NCI-H2081 (cell line): ENCODE data around the gene CDHR4.
"Not testable (repeated sequence)": the region's sequence is repeated elsewhere in the genome, so short reads cannot be mapped to it uniquely, and the experiment has no call there.

ENCODE experiments used
- DNase-seq, 2 experiments: peaks; one replicate each; lab custom pipeline; 2025; lab: John Stamatoyannopoulos, UW

The CDHR4 gene

DNA sequence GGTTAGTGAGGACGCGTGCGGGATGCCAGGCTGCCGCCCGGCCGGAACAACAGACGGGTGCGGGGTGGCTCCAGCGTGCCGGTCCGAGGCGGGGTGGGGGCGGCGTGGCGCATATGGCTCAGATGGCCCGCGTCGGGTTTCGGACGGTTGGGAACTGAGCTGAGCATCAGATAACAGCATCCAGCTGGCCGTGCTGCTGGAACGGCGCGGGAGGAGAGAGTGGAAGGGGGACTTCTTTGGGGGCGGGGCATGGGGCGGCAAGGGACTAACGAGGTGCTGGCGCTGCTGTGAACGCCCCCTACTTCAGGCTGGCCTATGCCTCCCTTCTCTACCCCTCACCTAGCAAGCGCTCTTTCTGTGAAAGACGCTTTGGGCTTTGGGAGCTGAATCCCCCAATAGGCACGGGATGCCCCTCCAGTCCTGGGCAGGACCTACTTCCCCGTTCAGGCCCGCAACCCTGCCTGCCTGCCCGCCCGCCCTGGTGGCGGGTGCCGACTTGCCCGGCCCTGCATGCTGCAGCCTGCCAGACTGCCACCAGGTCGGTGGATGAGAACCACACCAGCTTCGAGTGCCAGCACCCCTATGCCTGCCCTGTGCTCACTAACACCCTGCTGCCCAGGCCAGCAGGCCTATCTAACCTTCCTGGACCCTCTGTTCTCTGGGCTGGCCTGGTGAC lies 3.9 kb upstream of the CDHR4 start:
- DNase-seq, result no peak

GRCh38 chr3:49802719-49803464 lies 3.2 kb upstream of the CDHR4 start, which contains the start of gene INKA1:
TSS of gene INKA1 (plus strand) at chr3:49803261. CDS start at chr3:49803393, 132 bp downstream.
- peak; percentile 71 to 78 for DNase-seq

DNA sequence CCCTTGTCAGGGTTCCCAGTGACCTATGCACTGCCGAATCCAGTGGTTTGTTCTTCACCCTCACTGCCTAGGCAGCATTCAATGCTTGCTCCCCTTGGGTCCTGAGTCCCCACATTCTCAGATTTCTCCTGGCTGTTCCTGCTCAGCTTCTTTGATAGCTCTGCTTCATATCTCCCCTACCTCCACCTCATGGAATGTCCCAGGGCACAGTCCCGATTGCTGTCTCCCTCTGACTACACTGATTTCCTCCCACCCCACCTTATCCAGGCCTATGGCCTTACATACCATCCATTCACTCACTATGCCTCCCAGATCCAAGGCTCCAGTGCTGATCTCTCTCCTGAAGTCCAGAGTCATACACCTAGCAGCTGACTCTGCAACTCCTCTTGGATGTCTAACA lies 1.5 kb upstream of the CDHR4 start:
- DNase-seq, result no peak

- DNase-seq, result no peak
These were observed 568 bp downstream of the CDHR4 start for GRCh38 chr3:49799105-49799504.

DNA sequence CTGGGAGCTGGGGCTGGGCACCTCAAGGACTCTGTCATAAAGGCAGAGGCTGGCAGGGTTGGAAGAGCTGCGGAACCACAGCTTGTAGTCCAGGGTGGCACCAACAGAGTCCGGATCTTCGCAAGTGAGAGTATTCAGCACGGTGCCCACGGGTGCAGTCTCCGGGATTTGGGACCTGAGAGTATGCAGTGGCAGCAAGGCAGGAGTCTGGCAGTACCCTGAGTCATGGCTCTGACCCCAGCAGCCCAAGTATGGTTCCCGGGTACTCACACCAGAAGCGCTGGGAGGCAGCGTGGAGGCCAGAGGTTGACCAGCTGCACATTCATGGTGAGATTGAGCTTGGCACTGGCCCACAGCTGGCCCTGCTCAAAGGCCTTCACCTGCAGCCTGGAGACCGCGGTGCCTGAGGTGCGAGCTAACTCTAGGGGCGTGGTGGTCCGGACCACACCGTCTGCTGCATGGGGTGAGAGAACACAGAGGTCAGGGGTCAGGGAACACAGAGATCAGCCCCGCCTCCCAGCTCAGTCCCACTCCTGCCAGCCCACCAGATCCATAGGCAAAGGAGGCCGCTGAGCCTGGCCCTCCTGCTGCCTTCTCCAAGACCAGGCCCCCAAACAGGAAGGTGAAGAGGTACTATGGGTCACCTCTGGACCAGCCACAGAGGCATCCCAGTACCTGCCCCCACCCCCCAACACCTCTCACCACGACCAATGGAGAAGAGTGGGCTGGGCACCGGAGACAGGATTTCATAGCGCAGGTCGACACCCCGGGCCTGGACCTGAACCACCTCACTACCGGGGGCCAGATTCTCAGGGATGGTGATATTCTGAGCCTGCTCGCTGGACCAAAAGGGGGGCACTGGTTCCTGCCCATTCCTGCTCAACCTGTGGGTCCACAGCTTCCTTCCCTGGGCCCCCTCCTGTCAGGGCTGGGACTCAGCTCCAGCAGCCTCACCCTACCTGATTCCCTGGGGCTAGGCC lies 4.5 kb downstream of the CDHR4 start:
- no peak for DNase-seq

DNA sequence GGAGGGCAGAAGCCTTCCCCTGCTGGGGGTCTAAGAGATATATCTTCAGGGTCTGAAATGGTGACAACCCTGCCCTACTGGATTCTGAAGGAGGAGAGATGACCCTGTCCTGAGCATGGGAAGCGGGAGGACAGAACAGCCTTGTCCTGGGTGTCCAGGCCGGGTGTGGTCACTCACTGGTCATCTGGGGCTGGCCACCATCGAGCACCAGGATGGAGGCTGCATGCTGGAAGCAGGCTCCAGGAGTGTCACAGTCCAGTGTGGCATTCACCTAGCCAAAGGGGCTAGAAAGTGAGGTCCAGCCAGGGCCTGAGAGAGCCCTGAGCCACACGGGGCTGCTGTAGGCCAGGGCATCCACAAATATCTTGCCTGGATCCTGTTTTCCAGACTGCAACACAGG lies 5.2 kb downstream of the CDHR4 start:
- no peak for DNase-seq

DNA sequence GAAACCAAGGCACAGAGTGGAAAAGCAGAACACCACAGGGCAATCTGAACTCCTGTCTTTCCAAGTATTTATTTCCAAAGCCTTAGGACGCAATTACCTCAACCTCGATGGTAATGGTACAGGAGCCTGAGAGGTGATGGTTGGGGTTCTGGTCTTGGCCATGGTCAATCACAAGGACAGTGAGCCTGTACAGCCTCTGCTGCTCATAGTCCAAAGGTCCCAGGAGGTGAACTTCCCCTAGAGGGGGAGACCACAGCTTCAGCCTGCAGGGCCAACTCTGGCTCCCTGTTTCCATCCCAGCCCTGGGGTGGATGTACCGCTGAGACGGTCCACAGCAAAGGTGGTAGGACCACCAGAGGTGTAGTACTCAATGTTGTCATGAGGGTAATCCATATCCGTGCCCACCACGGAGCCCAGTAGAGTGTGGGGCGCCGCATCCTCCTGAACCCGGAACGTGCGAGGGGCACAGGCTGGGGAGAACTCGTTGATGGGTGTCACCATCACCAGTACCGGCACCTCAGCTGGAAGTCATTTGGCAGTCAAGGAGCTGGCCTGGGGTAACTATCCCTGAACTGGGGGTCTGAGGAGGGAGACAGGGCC lies 6.1 kb downstream of the CDHR4 start:
- DNase-seq, result no peak

DNA sequence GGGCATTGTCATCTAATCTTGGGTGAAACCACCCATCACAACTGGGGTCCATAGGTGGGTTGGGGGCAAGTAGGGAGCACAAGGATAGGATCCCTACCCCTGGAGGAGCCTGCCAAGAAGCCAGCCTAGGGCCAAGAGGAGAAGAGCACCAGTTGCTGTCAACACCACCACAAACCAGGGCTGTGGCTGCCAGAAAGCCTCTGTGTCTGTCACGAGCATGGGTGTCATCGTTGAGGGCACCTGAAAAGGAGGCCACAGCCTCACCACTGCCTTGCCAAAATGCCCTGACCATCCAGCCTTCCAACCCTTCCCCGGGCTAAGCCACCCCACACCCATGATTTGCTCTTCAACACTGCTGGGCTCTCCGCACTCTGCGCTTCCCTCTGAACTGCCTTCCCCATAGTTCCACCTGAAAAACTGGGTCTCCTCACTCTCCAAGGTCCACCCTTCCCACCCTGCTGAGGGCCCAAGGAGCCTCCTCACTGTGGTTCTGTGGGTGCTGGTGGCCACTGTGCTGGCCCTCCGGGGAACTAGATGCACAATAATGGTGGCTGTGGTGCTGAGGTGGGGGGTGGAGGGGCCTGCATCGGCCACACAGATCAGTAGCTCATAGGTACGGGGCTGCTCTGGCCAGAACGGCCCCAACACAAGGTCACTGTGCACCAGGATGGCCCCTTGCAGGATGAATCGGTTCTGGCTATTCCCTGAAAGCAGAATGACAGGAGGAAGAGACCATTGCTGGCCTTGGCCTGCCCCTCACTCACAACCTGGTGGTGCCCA lies 7.1 kb downstream of the CDHR4 start:
- DNase-seq, result no peak

- no peak for DNase-seq
These were observed 8.1 kb downstream of the CDHR4 start for GRCh38 chr3:49791571-49791970.

- DNase-seq, result no peak
These were observed 8.9 kb downstream of the CDHR4 start for GRCh38 chr3:49790626-49791411.

DNA sequence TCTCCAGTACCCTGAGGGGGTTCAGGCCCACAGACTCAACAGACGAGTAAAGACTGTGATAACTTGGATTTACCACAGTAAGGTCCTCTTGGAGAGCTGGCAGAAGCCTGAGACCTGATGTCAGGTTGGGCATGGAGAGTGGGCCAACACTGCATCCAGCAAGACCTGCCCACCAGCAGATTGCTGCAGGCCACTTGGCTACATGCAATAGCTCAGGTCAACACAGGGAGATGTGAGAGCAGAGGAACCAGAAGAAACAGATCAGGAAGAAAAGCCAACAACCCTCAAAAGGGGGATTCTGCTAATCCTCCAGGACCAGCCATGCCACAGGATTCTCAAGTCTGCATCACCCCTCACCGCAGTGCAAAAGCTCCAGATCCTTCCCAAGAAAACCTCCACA lies 11.6 kb downstream of the CDHR4 start:
- DNase-seq, result no peak

- no peak for DNase-seq
These were observed 12.1 kb downstream of the CDHR4 start for GRCh38 chr3:49787536-49787935.

DNA sequence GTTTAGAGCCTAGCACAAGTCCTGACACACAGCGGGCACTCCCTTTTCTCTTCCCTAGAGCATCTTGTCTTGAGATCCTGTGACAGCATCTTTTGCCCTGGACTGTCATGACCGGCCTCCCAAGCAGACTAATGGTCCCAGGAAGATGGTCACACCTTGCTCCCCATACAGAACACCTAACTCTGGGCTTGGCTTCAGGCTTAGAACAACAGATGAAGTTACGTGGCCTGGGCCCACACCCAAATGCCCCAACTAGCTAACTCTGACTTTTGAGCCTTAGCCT lies 12.6 kb downstream of the CDHR4 start:
- DNase-seq, result no peak

GRCh38 chr3:49786357-49787181 lies 13.1 kb downstream of the CDHR4 start, which contains the start of gene IP6K1:
TSS of gene IP6K1 (minus strand) at chr3:49786542. CDS start at chr3:49748040, 38,502 bp downstream.
- DNase-seq, result peak; percentile 98 to 99

DNA sequence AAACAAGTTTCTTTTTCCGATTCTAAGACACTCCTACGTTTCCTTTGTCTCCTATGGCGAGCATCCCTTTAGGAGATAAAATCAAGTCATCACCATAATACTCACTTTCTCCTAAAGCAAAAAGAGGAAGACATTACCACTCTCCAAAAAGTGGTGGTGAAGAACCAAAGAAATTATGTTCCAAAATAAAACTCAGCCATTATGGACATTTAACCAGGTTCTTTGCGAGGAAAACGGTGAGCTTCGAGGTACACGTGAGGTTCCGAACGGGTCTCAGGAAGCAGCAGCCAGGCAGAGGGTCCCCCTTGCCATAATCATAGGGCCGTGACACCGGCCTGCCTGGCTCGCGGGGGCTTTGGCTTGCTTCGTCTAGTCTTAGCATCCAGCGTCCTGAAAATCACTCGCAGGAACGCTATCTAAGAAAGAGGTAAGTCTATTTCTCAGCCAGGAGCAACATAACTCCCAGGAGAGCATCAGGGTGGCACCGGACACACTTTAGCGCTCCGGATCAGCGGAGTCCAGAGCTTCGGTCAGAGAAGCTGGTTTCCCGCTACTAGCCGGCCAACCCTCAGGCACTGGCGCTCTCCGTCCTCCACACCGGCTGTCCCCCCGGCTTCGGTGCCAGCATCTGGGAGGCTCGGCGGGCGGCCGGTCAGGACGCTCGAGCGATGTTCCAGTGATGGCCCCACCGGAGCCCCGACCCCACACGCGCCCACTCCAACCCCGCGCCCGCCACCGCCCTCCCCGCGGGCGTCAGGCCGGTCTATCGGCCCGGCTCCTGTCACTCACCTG lies 13.9 kb downstream of the CDHR4 start:
- peak in 1 of 2 experiments; percentile 5 for DNase-seq

- DNase-seq, result not testable (repeated sequence)
These were observed 17.4 kb downstream of the CDHR4 start for GRCh38 chr3:49782277-49782676.

DNA sequence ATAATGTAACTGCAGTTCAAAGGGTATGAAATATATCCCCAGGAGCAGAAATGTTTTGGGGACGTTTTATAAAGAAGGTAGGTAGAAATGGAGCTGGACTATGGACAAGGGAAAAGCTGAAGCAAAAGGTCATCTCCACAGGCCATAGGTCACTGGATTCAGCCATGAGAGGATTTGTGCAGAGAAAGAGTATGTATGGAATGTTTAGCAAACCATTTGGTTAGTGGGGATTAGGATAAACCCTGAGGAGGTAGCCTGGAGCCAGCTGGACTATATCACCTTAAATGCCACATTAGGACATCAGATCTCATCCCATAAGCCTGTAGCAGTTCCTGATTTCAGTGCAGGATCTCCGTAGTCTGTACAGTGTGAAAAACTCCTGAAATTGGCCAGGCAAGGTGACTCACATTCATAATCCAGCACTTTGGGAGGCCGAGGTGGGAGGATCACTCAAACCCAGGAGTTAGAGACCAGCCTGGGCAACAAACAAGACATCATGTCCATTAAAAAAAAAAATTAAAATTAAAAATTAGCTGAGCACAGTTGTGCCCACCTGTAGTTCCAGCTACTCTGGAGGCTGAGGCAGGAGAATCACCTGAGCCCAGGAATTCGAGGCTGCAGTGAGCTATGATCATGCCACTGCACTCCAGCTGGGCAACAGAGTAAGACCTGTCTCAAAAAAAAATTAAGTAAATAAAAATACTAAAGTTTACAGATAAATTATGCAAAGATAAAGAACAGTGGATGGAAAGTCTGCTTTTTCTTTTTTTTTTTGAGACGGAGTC lies 18.1 kb downstream of the CDHR4 start:
- no peak for DNase-seq

- DNase-seq, result not testable (repeated sequence)
These were observed 18.7 kb downstream of the CDHR4 start for GRCh38 chr3:49780975-49781365.
